Measurements from ENCODE around the gene ARMC2. TPM values are rescaled to one million over a fixed set of nuclear protein-coding genes. Genes with fewer than 3 reads are reported as not detected.

ARMC2 gene
- total and polyA plus RNA-seq, 2 of the 8 experiments (the other 6 are each of a cell fraction or from before 2014, with no cell fraction given) = 1.6 to 4.4 TPM

- POLR2A ChIA-PET (ENCODE audit: partially characterized antibody) = interaction anchor here (1.7 kb wide), 1 partner anchor 9 kb away, joined by 5 read pairs; no protein-coding TSS in a partner anchor
- Histone ChIP-seq H3K9me3 (ENCODE audit: insufficient read depth in 2 of 2, low read depth in 1 of 2, low read length in 1 of 2) (no peaks in the 10 kb centered on the region), H2BK120ac (replicated peaks; ENCODE audit: low read depth, low read length) (no peak overlapping the region), H2BK5ac (ENCODE audit: low read depth, low read length) (no peak overlapping the region), H3K27me3 (replicated peaks in 1 of 4; ENCODE audit: control insufficient read depth in 3 of 4, extremely low read depth in 1 of 4, insufficient read depth in 3 of 4, low read length in 3 of 4) (no peaks in the 10 kb centered on the region), H3K9ac (replicated peaks in 1 of 4; ENCODE audit: extremely low read depth in 1 of 4, low read depth in 3 of 4, low read length in 3 of 4) (no peak overlapping the region), H3K79me2 (ENCODE audit: control insufficient read depth in 1 of 2, insufficient read depth in 2 of 2, low read length in 2 of 2) (no peaks in the 10 kb centered on the region), H4K20me1 (replicated peaks in 1 of 2; ENCODE audit: control insufficient read depth in 1 of 2, insufficient read depth in 2 of 2, low read length in 2 of 2) (no peaks in the 10 kb centered on the region), H3K36me3 (ENCODE audit: control insufficient read depth in 2 of 4, insufficient read depth in 4 of 4, low read length in 3 of 4) (no peaks in the 10 kb centered on the region), H3K4me2 (ENCODE audit: insufficient read depth in 1 of 2, low read depth in 2 of 2, low read length in 2 of 2) (no peak overlapping the region), H3K14ac (ENCODE audit: insufficient read length) (no peak overlapping the region), H2BK15ac (ENCODE audit: low read length) (no peak overlapping the region), H3K79me1 (ENCODE audit: low read depth, low read length) (no peaks in the 10 kb centered on the region), H3K23ac (ENCODE audit: insufficient read length) (no peak overlapping the region), H3K4ac (replicated peaks; ENCODE audit: insufficient read length, low read depth, low read length) (no peak overlapping the region), H3K4me3 (ENCODE audit: extremely low read depth in 1 of 4, insufficient read depth in 2 of 4, low read depth in 3 of 4, low read length in 4 of 4) (no peak overlapping the region), H4K5ac (ENCODE audit: insufficient read length, low read depth, low read length) (no peak overlapping the region), H3K23me2 (ENCODE audit: low read depth, low read length) (no peaks in the 10 kb centered on the region), H2BK20ac (ENCODE audit: low read length) (no peak overlapping the region), H3K18ac (ENCODE audit: extremely low read depth, low read length) (no peak overlapping the region), H2AFZ (ENCODE audit: low read length) (no peak overlapping the region), H3K27ac (ENCODE audit: low read depth, low read length) (no peak overlapping the region), H2AK5ac (ENCODE audit: low read depth, low read length) (no peak overlapping the region), H4K8ac (ENCODE audit: extremely low read depth, insufficient read depth, low read length) (no peak overlapping the region), H3K56ac (replicated peaks; ENCODE audit: insufficient read length, low read depth, low read length) (no peak overlapping the region), H2BK12ac (ENCODE audit: low read depth, low read length) (no peak overlapping the region), H4K91ac (replicated peaks; ENCODE audit: insufficient read length, low read length) (no peak overlapping the region), H3K4me1 (replicated peaks in 1 of 4; ENCODE audit: control insufficient read depth in 3 of 4, insufficient read depth in 4 of 4, low read length in 3 of 4) (peaks cover 0 to 3% (median 2%) of the 10 kb centered on the region in 4 experiments; a peak in 6 of 7 replicates)
- DNase-seq (ENCODE audit: low read depth in 1 of 2, low spot score in 2 of 2) = no peak
- FAIRE-seq = no peak
- WGBS, 2 experiments (ENCODE audit: extremely low coverage in 1 of 2, insufficient coverage in 1 of 2, insufficient read length in 1 of 2, insufficient replicate concordance in 2 of 2, low coverage in 1 of 2, low lambda C conversion rate in 2 of 2, missing lambda C conversion rate in 1 of 2) = 78% methylated on average over 10 of the region's 10 CpGs; no CpG with 5 or more reads in 1 of the 2 experiments
- CTCF ChIA-PET (ENCODE audit: partially characterized antibody) = interaction anchor here (0.8 to 1.8 kb wide), 5 partner anchors 9 to 31 kb away, joined by 3 to 9 read pairs (median 4); no protein-coding TSS in a partner anchor
- no peak for TF ChIP-seq CEBPB (IDR thresholded peaks at IDR 0.05; ENCODE audit: low read depth, low read length)
- TF ChIP-seq NRF1 (IDR thresholded peaks at IDR 0.05; ENCODE audit: low read depth, low read length) = no peak
- no peak for TF ChIP-seq CTCF (IDR thresholded peaks at IDR 0.05; ENCODE audit: control extremely low read depth in 1 of 3, insufficient read depth in 1 of 3, low read depth in 1 of 3, low read length in 3 of 3)
- TF ChIP-seq ATF3 (IDR thresholded peaks at IDR 0.05; ENCODE audit: insufficient read depth, low read depth, low read length) = no peak
- no peak for TF ChIP-seq RFX5 (IDR thresholded peaks at IDR 0.05; ENCODE audit: borderline replicate concordance, low read depth, low read length)
- TF ChIP-seq ASH2L (IDR thresholded peaks at IDR 0.05; ENCODE audit: low read length) = no peak
- no peak for TF ChIP-seq JUN (IDR thresholded peaks at IDR 0.05; ENCODE audit: low read depth, low read length)
- TF ChIP-seq TAF7 (optimal IDR thresholded peaks at IDR 0.05; ENCODE audit: borderline replicate concordance, low read depth, low read length) = no peak
- TF ChIP-seq TAF1 (IDR thresholded peaks at IDR 0.05; ENCODE audit: low read depth, low read length) = no peak
- no peak for TF ChIP-seq TBP (IDR thresholded peaks at IDR 0.05; ENCODE audit: low read depth, low read length)
- TF ChIP-seq TCF12 (IDR thresholded peaks at IDR 0.05; ENCODE audit: low read depth, low read length) = no peak
Measured at GRCh38 chr6:108945681-108946159, 97.5 kb downstream of the ARMC2 start.

All from H1 (cell line).